ENCODE data around the gene HMHB1. TPM values are rescaled to one million over a fixed set of nuclear protein-coding genes. Genes with fewer than 3 reads are reported as not detected.

HMHB1 gene
- polyA plus RNA-seq, 1 donor (not counting 4 experiments of a cell fraction or from before 2014, with no cell fraction given), result not detected

GRCh38 chr5:143835251-143835650 is 23.3 kb downstream of the HMHB1 start:
- TF ChIP-seq EZH2 (IDR thresholded peaks at IDR 0.05; ENCODE audit: low read length), result no peak
- TF ChIP-seq CTCF (optimal IDR thresholded peaks at IDR 0.05 in 1 of 3, IDR thresholded peaks at IDR 0.05 in 1 of 3, conservative IDR thresholded peaks at IDR 0.05 in 1 of 3; ENCODE audit: extremely low read depth in 1 of 3, insufficient read depth in 2 of 3, low read length in 3 of 3), result no peak

GRCh38 chr5:143836161-143836725 is 24.3 kb downstream of the HMHB1 start:
- dilution Hi-C loops (cut with MboI; ENCODE audit: extremely low pct_ligation_motif_present, low sequenced_read_pairs), result loop anchor here (25.0 kb wide), 1 partner anchor 101 kb away; no protein-coding TSS in a partner anchor
- FAIRE-seq, result no peak
- no peak overlapping the region for H3K9ac ChIP-seq (ENCODE audit: control insufficient read depth, extremely low read depth, insufficient read depth, low read length)
- H3K4me2 ChIP-seq (ENCODE audit: control insufficient read depth, extremely low read depth, insufficient read depth, low read depth, low read length), result no peak overlapping the region
- no peak for TF ChIP-seq EZH2 (IDR thresholded peaks at IDR 0.05; ENCODE audit: low read length)
- TF ChIP-seq CTCF (optimal IDR thresholded peaks at IDR 0.05 in 1 of 3, IDR thresholded peaks at IDR 0.05 in 1 of 3, conservative IDR thresholded peaks at IDR 0.05 in 1 of 3; ENCODE audit: extremely low read depth in 1 of 3, insufficient read depth in 2 of 3, low read length in 3 of 3), result no peak
- H3K4me3 ChIP-seq (ENCODE audit: control insufficient read depth in 2 of 3, extremely low read depth in 1 of 3, insufficient read depth in 2 of 3, low read depth in 1 of 3, low read length in 3 of 3), result no peak overlapping the region
- DNase-seq (ENCODE audit: low read depth, low spot score), result no peak
- H3K4me1 ChIP-seq (ENCODE audit: control insufficient read depth, extremely low read depth, insufficient read depth, low read length), result no peaks in the 10 kb centered on the region
- H4K20me1 ChIP-seq (ENCODE audit: control insufficient read depth, extremely low read depth, insufficient read depth, low read length), result no peaks in the 10 kb centered on the region
- H2AFZ ChIP-seq (ENCODE audit: control insufficient read depth, low read length), result no peak overlapping the region
- H3K27ac ChIP-seq (ENCODE audit: control insufficient read depth, insufficient read depth, low read length), result no peak overlapping the region
- no peaks in the 10 kb centered on the region for H3K79me2 ChIP-seq (ENCODE audit: control insufficient read depth, insufficient read depth, low read length)
- no peaks in the 10 kb centered on the region for H3K9me3 ChIP-seq (ENCODE audit: control insufficient read depth, low read depth, low read length)
- H3K36me3 ChIP-seq (ENCODE audit: control insufficient read depth in 2 of 2, extremely low read depth in 1 of 2, insufficient read depth in 2 of 2, low read length in 2 of 2), result no peaks in the 10 kb centered on the region
- H3K9me1 ChIP-seq (ENCODE audit: control insufficient read depth, extremely low read depth, insufficient read depth, low read length), result no peaks in the 10 kb centered on the region
- no peaks in the 10 kb centered on the region for H3K27me3 ChIP-seq (ENCODE audit: control insufficient read depth, extremely low read depth, insufficient read depth, low read length)

More at GRCh38 chr5:143835251-143835650, 23.3 kb downstream of the HMHB1 start:
- Histone ChIP-seq H3K4me3 (ENCODE audit: control insufficient read depth in 2 of 3, extremely low read depth in 1 of 3, insufficient read depth in 2 of 3, low read depth in 1 of 3, low read length in 3 of 3) (no peak overlapping the region), H3K27ac (ENCODE audit: control insufficient read depth, insufficient read depth, low read length) (no peak overlapping the region), H3K36me3 (ENCODE audit: control insufficient read depth in 2 of 2, extremely low read depth in 1 of 2, insufficient read depth in 2 of 2, low read length in 2 of 2) (no peaks in the 10 kb centered on the region), H3K27me3 (ENCODE audit: control insufficient read depth, extremely low read depth, insufficient read depth, low read length) (no peaks in the 10 kb centered on the region), H2AFZ (ENCODE audit: control insufficient read depth, low read length) (no peak overlapping the region), H3K79me2 (ENCODE audit: control insufficient read depth, insufficient read depth, low read length) (no peaks in the 10 kb centered on the region), H4K20me1 (ENCODE audit: control insufficient read depth, extremely low read depth, insufficient read depth, low read length) (no peaks in the 10 kb centered on the region), H3K9me3 (ENCODE audit: control insufficient read depth, low read depth, low read length) (no peaks in the 10 kb centered on the region), H3K9me1 (ENCODE audit: control insufficient read depth, extremely low read depth, insufficient read depth, low read length) (no peaks in the 10 kb centered on the region), H3K9ac (ENCODE audit: control insufficient read depth, extremely low read depth, insufficient read depth, low read length) (no peak overlapping the region), H3K4me2 (ENCODE audit: control insufficient read depth, extremely low read depth, insufficient read depth, low read depth, low read length) (no peak overlapping the region), H3K4me1 (ENCODE audit: control insufficient read depth, extremely low read depth, insufficient read depth, low read length) (no peaks in the 10 kb centered on the region)
- FAIRE-seq, result no peak
- dilution Hi-C loops (cut with MboI; ENCODE audit: extremely low pct_ligation_motif_present, low sequenced_read_pairs), result loop anchor here (25.0 kb wide), 1 partner anchor 102 kb away; no protein-coding TSS in a partner anchor
- no peak for DNase-seq (ENCODE audit: low read depth, low spot score)

All from keratinocyte (primary cell).